GM12878 (cell line): Measurements from ENCODE around the gene RASD1. TPM values are rescaled to one million over a fixed set of nuclear protein-coding genes. Genes with fewer than 3 reads are reported as not detected.

Source experiments
- ATAC-seq: fragments of 200-7000 bp; cut with Tn5 transposase; 3 replicates; pipeline ENCODE4 v1.9.1; 2020; ENCODE audit warnings: mild to moderate bottlenecking, moderate library complexity
- BruUV-seq: library from RNA; stranded (reverse); fragments of 400-500 nt; replicated peaks from 2 replicates; lab custom pipeline; 2021; lab: Mats Ljungman, UMichigan
- CTCF ChIA-PET: fragments of 300-600 bp; sonication (Branson Sonifier 250); formaldehyde crosslinking; extraction: SDS; loops from one replicate; lab custom pipeline; 2021; ENCODE audit warnings: inconsistent platforms; lab: Yijun Ruan, JAX
- POLR2A ChIA-PET: fragments of 350-600 bp; formaldehyde crosslinking; extraction: SDS; loops from one replicate; lab custom pipeline; 2021; ENCODE audit warnings: inconsistent platforms; lab: Charles Lee
- RAD21 ChIA-PET: fragments of 300-600 bp; sonication (Branson Sonifier 250); formaldehyde crosslinking; loops from one replicate; lab custom pipeline; 2023; ENCODE audit warnings: antibody characterized with exemption; ENCODE audit not compliant: unreplicated experiment; lab: Charles Lee
- SMC1A ChIA-PET: fragments of 300-600 bp; sonication (Branson Sonifier 250); formaldehyde crosslinking; loops from one replicate; lab custom pipeline; 2023; ENCODE audit not compliant: unreplicated experiment, uncharacterized antibody; lab: Charles Lee
- DNase-seq: peaks from one replicate; pipeline ENCODE4 v3.0.0-alpha.2; 2011; ENCODE audit warnings: low read depth, low spot score
- FAIRE-seq: peaks from 3 replicates; lab custom pipeline; 2011; peaks lifted over from hg19 to GRCh38; lab: Jason Lieb, UNC
- H2AFZ ChIP-seq: 2 replicates; pipeline ENCODE4 v1.6.0; 2011; ENCODE audit warnings: low read depth, low read length, control low read depth; ENCODE audit not compliant: control insufficient read depth
- H3K27ac ChIP-seq: 2 replicates; pipeline ENCODE4 v1.5.1; 2011; ENCODE audit warnings: control low read depth; ENCODE audit not compliant: control insufficient read depth, insufficient read depth
- H3K27me3 ChIP-seq, 2 experiments: replicated peaks in 1 of 2; 2 replicates each; pipeline versions ENCODE4 v1.6.0 to v1.6.1; 2011; ENCODE audit warnings: low read length in 1 of 2; ENCODE audit not compliant: control insufficient read depth in 2 of 2, insufficient read depth in 2 of 2
- H3K36me3 ChIP-seq, 2 experiments: 2 replicates each; pipeline ENCODE4 v1.5.1; 2011; ENCODE audit warnings: low read length in 1 of 2; ENCODE audit not compliant: control insufficient read depth in 2 of 2, insufficient read depth in 2 of 2
- H3K4me1 ChIP-seq: 2 replicates; pipeline ENCODE4 v1.6.1; 2011; ENCODE audit warnings: mild to moderate bottlenecking, low read length, moderate library complexity, mixed read lengths; ENCODE audit not compliant: control insufficient read depth, insufficient read depth
- H3K4me2 ChIP-seq: 2 replicates; pipeline ENCODE4 v1.6.0; 2011; ENCODE audit warnings: control low read depth; ENCODE audit not compliant: control insufficient read depth, insufficient read depth
- H3K4me3 ChIP-seq: fragments of 200-600 bp; sonication (generic); 2 replicates; pipeline ENCODE4 v1.5.1; 2016
- H3K79me2 ChIP-seq: 2 replicates; pipeline ENCODE4 v1.6.0; 2011; ENCODE audit warnings: low read length; ENCODE audit not compliant: control insufficient read depth, insufficient read depth
- H3K9ac ChIP-seq: 2 replicates; pipeline ENCODE4 v1.8.0; 2011; ENCODE audit warnings: low read length, control low read depth, mixed read lengths; ENCODE audit not compliant: control insufficient read depth, insufficient read depth
- H3K9me3 ChIP-seq: replicated peaks from 3 replicates; pipeline ENCODE4 v1.5.1; 2011; ENCODE audit warnings: mild to moderate bottlenecking, low read length; ENCODE audit not compliant: control insufficient read depth, insufficient read depth
- H4K20me1 ChIP-seq: 2 replicates; pipeline ENCODE4 v1.6.0; 2011; ENCODE audit not compliant: control insufficient read depth, insufficient read depth
- ATF2 ChIP-seq: IDR thresholded peaks from 2 replicates; pipeline ENCODE4 v1.6.1; 2012; ENCODE audit warnings: low read length, inconsistent platforms
- CREM ChIP-seq: IDR thresholded peaks from 2 replicates; pipeline ENCODE4 v1.6.1; 2014; ENCODE audit warnings: antibody characterized with exemption, low read depth
- DPF2 ChIP-seq: fragments of 450-650 bp; IDR thresholded peaks from 2 replicates; pipeline ENCODE4 v1.6.1; 2017; ENCODE audit warnings: mild to moderate bottlenecking
- EED ChIP-seq: sonication (generic); IDR thresholded peaks from 2 replicates; pipeline ENCODE4 v1.6.1; 2016; ENCODE audit warnings: antibody characterized with exemption, low read depth
- GATAD2B ChIP-seq: fragments of 450-650 bp; conservative IDR thresholded peaks from 2 replicates; pipeline ENCODE4 v1.6.1; 2017; ENCODE audit warnings: low read depth, mild to moderate bottlenecking, moderate library complexity
- MAX ChIP-seq: IDR thresholded peaks from 2 replicates; pipeline ENCODE4 v1.6.1; 2012; ENCODE audit warnings: low read depth, low read length, improper control_type of control experiment
- NBN ChIP-seq: fragments of 450-650 bp; IDR thresholded peaks from 2 replicates; pipeline ENCODE4 v1.6.1; 2016
- NR2C1 ChIP-seq: fragments of 450-650 bp; IDR thresholded peaks from 2 replicates; pipeline ENCODE4 v1.6.1; 2017; ENCODE audit warnings: antibody characterized with exemption, mild to moderate bottlenecking, moderate library complexity
- POLR2A ChIP-seq: IDR thresholded peaks from 2 replicates; pipeline ENCODE4 v1.6.1; 2011; ENCODE audit warnings: low read depth, mild to moderate bottlenecking, low read length
- RELA ChIP-seq: fragments of 450-650 bp; IDR thresholded peaks from 2 replicates; pipeline ENCODE4 v1.8.0; 2014; ENCODE audit warnings: borderline replicate concordance; ENCODE audit not compliant: partially characterized antibody
- REST ChIP-seq: IDR thresholded peaks from 2 replicates; pipeline ENCODE4 v1.6.1; 2012; ENCODE audit warnings: mild to moderate bottlenecking, low read depth, low read length
- STAT1 ChIP-seq: fragments of 450-650 bp; conservative IDR thresholded peaks from 2 replicates; pipeline ENCODE4 v1.6.1; 2014; ENCODE audit warnings: antibody characterized with exemption, mild to moderate bottlenecking
- TBL1XR1 ChIP-seq: IDR thresholded peaks from 2 replicates; pipeline ENCODE4 v1.6.1; 2012; ENCODE audit warnings: low read depth, low read length, improper control_type of control experiment
- ZBED1 ChIP-seq: IDR thresholded peaks from 2 replicates; pipeline ENCODE4 v1.6.1; 2016; ENCODE audit warnings: borderline replicate concordance
- WGBS: methylation state at CpG from one replicate; pipeline ENCODE4 v1.1.6; 2016; ENCODE audit warnings: low lambda C conversion rate; ENCODE audit not compliant: insufficient replicate concordance, insufficient coverage; ENCODE audit errors: missing lambda C conversion rate; 5-methylcytosine and 5-hydroxymethylcytosine counted together
- in situ Hi-C: fragments of 300-500 bp; cut with MboI; formaldehyde crosslinking; loops from 9 replicates; pipeline ENCODE4 v1.14.3; 2018; ENCODE audit warnings: mixed read lengths
- intact Hi-C: fragments of 100-400 bp; cut with micrococcal nuclease; formaldehyde crosslinking; loops from one replicate; pipeline ENCODE4 v1.14.2; 2022; ENCODE audit not compliant: unreplicated experiment
- polyA plus RNA-seq, 11 experiments: library from polyadenylated mRNA; depleted of rRNA in 4 of 11; unstranded in 6 of 11; stranded (reverse) in 5 of 11; fragments of >200 nt; fragmentation: Nextera tagmentation in 4 of 11; fragmentation: Illumina TruSeq in 1 of 11; extraction: Ambion mirVana in 4 of 11; extraction: Trizol in 1 of 11; gene quantifications; 1 replicate in 1 of 11; 2 replicates in 10 of 11; pipeline versions ENCODE4 v1.2.1 to v1.2.3, GENCODE V29; 2011 to 2016; ENCODE audit warnings: inconsistent platforms in 2 of 11, missing spikeins in 2 of 11, low read depth in 1 of 11
- total RNA-seq, 4 experiments: library from RNA; depleted of rRNA in 3 of 4; stranded (reverse); fragments of >200 nt in 3 of 4; fragmentation: Illumina TruSeq in 1 of 4; extraction: Trizol in 1 of 4; gene quantifications; 2 replicates each; pipeline versions ENCODE4 v1.2.1 to v1.2.3, GENCODE V29; 2013 to 2021
- TF ChIP-seq, protein P1 (sequence below): IDR thresholded peaks from 2 replicates; pipeline ENCODE4 v1.6.1; 2012; ENCODE audit warnings: low read depth, low read length, improper control_type of control experiment
- TF ChIP-seq, protein P2 (sequence below): fragments of 450-650 bp; formaldehyde crosslinking; IDR thresholded peaks from 2 replicates; pipeline ENCODE4 v1.4.0; 2022; ENCODE audit warnings: mild to moderate bottlenecking, moderate library complexity

Gene RASD1
- total and polyA plus RNA-seq, 10 of the 15 experiments (the other 5 are each of a cell fraction or from before 2014, with no cell fraction given), result 0.14 to 0.33 TPM; not detected in 8

GRCh38 chr17:17446666-17447155 is 49.5 kb downstream of the RASD1 start:
- SMC1A ChIA-PET, result no interaction called here
- CTCF ChIA-PET, result no interaction called here
- no peak overlapping the region for H3K4me3 ChIP-seq
- H3K4me1 ChIP-seq, result no peaks in the 10 kb centered on the region
- H3K9ac ChIP-seq, result no peak overlapping the region
- H2AFZ ChIP-seq, result no peak overlapping the region
- FAIRE-seq (no peak), ATAC-seq (no peak), DNase-seq (no peak)
- H3K79me2 ChIP-seq, result no peaks in the 10 kb centered on the region
- no peaks in the 10 kb centered on the region for H3K36me3 ChIP-seq
- intact Hi-C loops (no loop called here), in situ Hi-C loops (no loop called here)
- H3K27ac ChIP-seq, result no peak overlapping the region
- RAD21 ChIA-PET, result no interaction called here
- no TSS peak for BruUV-seq
- H3K9me3 ChIP-seq, result no peaks in the 10 kb centered on the region
- WGBS, result 18% methylated on average over 4 of the region's 4 CpGs
- peaks cover 2 to 4% of the 10 kb centered on the region in 2 experiments; a peak in 1 of 4 replicates for H3K27me3 ChIP-seq
- TF ChIP-seq GATAD2B, result no peak
- TF ChIP-seq MAX, result no peak
- TF ChIP-seq EED, result no peak
- TF ChIP-seq, protein P1, sequence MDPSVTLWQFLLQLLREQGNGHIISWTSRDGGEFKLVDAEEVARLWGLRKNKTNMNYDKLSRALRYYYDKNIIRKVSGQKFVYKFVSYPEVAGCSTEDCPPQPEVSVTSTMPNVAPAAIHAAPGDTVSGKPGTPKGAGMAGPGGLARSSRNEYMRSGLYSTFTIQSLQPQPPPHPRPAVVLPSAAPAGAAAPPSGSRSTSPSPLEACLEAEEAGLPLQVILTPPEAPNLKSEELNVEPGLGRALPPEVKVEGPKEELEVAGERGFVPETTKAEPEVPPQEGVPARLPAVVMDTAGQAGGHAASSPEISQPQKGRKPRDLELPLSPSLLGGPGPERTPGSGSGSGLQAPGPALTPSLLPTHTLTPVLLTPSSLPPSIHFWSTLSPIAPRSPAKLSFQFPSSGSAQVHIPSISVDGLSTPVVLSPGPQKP, result no peak
- TF ChIP-seq, protein P2, sequence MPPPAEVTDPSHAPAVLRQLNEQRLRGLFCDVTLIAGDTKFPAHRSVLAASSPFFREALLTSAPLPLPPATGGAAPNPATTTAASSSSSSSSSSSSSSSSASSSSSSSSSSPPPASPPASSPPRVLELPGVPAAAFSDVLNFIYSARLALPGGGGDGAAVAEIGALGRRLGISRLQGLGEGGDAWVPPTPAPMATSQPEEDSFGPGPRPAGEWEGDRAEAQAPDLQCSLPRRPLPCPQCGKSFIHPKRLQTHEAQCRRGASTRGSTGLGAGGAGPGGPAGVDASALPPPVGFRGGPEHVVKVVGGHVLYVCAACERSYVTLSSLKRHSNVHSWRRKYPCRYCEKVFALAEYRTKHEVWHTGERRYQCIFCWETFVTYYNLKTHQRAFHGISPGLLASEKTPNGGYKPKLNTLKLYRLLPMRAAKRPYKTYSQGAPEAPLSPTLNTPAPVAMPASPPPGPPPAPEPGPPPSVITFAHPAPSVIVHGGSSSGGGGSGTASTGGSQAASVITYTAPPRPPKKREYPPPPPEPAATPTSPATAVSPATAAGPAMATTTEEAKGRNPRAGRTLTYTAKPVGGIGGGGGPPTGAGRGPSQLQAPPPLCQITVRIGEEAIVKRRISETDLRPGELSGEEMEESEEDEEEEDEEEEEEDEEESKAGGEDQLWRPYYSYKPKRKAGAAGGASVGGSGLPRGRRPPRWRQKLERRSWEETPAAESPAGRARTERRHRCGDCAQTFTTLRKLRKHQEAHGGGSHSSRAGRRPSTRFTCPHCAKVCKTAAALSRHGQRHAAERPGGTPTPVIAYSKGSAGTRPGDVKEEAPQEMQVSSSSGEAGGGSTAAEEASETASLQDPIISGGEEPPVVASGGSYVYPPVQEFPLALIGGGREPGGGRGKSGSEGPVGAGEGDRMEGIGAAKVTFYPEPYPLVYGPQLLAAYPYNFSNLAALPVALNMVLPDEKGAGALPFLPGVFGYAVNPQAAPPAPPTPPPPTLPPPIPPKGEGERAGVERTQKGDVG (CRISPR knock-in tag), result no peak
- TF ChIP-seq STAT1, result no peak
- no peak for TF ChIP-seq NR2C1
- TF ChIP-seq CREM, result no peak
- no peak for TF ChIP-seq DPF2
- TF ChIP-seq RELA, result no peak
- TF ChIP-seq ATF2, result no peak
- no peak for TF ChIP-seq NBN
- no peak for TF ChIP-seq TBL1XR1
- TF ChIP-seq REST, result no peak
- no peak for TF ChIP-seq ZBED1
- TF ChIP-seq POLR2A, result no peak
- POLR2A ChIA-PET, result no interaction called here
- no peak overlapping the region for H3K4me2 ChIP-seq
- H4K20me1 ChIP-seq, result no peaks in the 10 kb centered on the region
